GM12892 (cell line): ENCODE measurements around the gene CCDC127.

Source experiments
- POLR2A ChIP-seq: IDR thresholded peaks from 2 replicates; pipeline ENCODE4 v1.6.1; 2011; ENCODE audit warnings: low read depth, low read length, control low read depth
- POLR2AphosphoS5 ChIP-seq: IDR thresholded peaks from 2 replicates; pipeline ENCODE4 v1.6.1; 2011; ENCODE audit warnings: low read depth, low read length, control low read depth
- TAF1 ChIP-seq: IDR thresholded peaks from 2 replicates; pipeline ENCODE4 v1.6.1; 2011; ENCODE audit warnings: low read depth, mild to moderate bottlenecking, control low read depth, low read length, borderline replicate concordance

GRCh38 chr5:201672-202071 is 16.3 kb downstream of the CCDC127 start:
- no peak for TF ChIP-seq TAF1
- TF ChIP-seq POLR2A: no peak
- TF ChIP-seq POLR2AphosphoS5: no peak
